Vagina (tissue), 2 donors: ENCODE measurements around the gene IMPG2.

Source experiments
- CTCF ChIP-seq, 3 experiments: fragments of 450-650 bp in 2 of 3; fragments of 200-600 bp in 1 of 3; sonication (generic) in 1 of 3; IDR thresholded peaks; one replicate each; pipeline ENCODE4 v1.5.1; 2017 to 2019; ENCODE audit warnings: antibody characterized with exemption in 3 of 3, mild to moderate bottlenecking in 2 of 3, moderate library complexity in 2 of 3
- POLR2A ChIP-seq, 2 donors: fragments of 450-650 bp; IDR thresholded peaks; one replicate each; pipeline ENCODE4 v1.6.1; 2017; ENCODE audit warnings: antibody characterized with exemption in 2 of 2, mild to moderate bottlenecking in 2 of 2, moderate library complexity in 2 of 2
- POLR2AphosphoS5 ChIP-seq, 2 donors: sonication (generic); formaldehyde crosslinking; IDR thresholded peaks; one replicate each; pipeline ENCODE4 v1.9.0; 2017; ENCODE audit warnings: antibody characterized with exemption in 2 of 2, mild to moderate bottlenecking in 2 of 2, low read depth in 1 of 2; ENCODE audit not compliant: insufficient read depth in 1 of 2

DNA sequence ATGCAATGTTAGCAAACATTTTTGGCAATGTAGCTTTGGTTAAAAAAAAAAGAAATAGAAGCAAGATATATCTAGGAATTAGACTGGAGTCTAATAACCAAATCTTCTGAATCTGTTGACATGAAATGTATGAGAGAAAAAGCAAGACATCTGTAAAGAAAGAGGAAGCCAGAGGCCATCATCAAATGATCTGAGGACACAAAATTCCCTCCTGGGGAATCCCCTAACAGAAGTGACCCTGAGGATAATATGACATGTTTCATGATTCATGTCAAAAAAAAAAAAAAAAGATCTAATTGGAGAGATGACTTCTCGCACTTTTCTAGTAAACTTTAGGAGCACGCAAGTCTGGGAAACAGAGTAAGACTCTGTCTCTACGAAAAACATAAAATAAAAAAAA, 70.9 kb downstream of the IMPG2 start:
- TF ChIP-seq CTCF (IDR thresholded peaks at IDR 0.05) = no peak
- no peak for TF ChIP-seq POLR2A (IDR thresholded peaks at IDR 0.05)
- TF ChIP-seq POLR2AphosphoS5 (IDR thresholded peaks at IDR 0.05; ENCODE audit: insufficient read depth in 1 of 2, low read depth in 1 of 2) = no peak
